ENCODE results near the gene ADARB2.
"Not testable (repeated sequence)": the region's sequence is repeated elsewhere in the genome, so short reads cannot be mapped to it uniquely, and the experiment has no call there.

DNA sequence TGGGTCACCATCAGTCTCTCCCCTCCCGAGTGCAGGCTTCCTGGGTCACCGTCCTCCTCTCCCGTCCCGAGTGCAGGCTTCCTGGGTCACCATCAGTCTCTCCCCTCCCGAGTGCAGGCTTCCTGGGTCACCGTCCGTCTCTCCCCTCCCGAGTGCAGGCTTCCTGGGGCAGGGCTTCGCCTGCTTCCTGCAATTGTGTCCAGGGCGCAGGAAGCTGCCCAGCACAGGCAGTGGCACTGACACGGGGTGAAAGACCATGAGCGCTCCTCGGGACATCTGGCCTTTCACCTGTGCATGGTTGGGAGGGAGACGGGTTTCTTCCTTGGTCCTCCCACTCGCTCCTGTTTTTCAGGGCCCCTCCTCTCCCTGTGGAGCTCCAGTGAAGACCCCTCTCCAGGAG, 339.2 kb downstream of the ADARB2 start:
- TF ChIP-seq, protein P1, sequence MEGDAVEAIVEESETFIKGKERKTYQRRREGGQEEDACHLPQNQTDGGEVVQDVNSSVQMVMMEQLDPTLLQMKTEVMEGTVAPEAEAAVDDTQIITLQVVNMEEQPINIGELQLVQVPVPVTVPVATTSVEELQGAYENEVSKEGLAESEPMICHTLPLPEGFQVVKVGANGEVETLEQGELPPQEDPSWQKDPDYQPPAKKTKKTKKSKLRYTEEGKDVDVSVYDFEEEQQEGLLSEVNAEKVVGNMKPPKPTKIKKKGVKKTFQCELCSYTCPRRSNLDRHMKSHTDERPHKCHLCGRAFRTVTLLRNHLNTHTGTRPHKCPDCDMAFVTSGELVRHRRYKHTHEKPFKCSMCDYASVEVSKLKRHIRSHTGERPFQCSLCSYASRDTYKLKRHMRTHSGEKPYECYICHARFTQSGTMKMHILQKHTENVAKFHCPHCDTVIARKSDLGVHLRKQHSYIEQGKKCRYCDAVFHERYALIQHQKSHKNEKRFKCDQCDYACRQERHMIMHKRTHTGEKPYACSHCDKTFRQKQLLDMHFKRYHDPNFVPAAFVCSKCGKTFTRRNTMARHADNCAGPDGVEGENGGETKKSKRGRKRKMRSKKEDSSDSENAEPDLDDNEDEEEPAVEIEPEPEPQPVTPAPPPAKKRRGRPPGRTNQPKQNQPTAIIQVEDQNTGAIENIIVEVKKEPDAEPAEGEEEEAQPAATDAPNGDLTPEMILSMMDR (IDR thresholded peaks at IDR 0.05), result not testable (repeated sequence)
- not testable (repeated sequence) for TF ChIP-seq POLR2A (IDR thresholded peaks at IDR 0.05)
